ENCODE data around the gene TGFB2.
A peak's percentile ranks its signal among the peaks of the same experiment; 100 is the strongest.

DNA sequence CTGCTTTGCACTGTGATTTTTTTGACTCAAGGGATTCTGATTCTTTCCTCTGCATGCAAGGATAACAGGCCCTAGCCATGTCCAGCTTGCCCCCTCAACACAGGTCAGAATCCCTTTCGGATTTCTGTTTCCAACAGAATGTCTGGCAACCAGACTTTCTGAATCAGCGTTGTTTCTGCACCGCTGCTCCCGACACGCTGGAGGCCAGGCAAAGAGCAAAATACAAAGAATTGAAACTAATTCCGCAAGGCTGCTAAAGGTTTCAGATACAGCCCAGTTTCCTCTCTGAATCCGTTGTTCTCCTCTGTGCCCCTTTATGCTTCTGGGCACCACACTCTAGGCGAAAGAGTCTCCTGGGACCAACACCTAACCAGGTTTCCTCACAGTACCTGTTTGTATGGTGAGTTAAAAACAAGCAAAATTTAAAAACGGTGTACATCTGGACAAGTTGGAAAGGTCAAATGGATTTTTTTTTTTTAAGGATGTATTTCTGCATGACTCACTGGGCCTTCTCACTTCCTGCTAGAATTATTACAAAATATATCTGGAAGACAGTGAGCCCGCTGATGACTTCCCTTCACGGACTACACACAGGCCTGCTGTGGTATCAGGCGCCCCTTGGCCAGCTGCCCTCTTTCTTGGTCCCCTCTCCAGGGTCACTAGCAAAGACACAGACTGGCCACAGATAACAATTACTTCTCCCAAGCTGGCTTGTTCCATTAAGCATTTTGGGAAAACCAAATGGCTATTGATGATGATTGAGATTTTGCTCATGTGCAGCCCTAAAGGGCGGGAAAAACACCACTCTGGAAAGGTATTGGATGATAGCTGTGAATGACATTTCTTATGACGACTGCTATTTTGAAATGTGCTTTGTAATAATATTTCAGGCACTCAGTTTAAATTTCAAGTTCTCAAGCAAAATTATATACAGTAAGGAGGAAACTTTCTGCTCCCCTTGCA lies 118.3 kb downstream of the TGFB2 start:
- TF ChIP-seq CREB1 (IDR thresholded peaks at IDR 0.05; ENCODE audit: low read depth) (no peak), CEBPB (IDR thresholded peaks at IDR 0.05) (no peak), EP300 (IDR thresholded peaks at IDR 0.05; ENCODE audit: borderline replicate concordance) (no peak), TAF1 (IDR thresholded peaks at IDR 0.05; ENCODE audit: low read depth) (no peak), RAD21 (IDR thresholded peaks at IDR 0.05; ENCODE audit: low read depth) (no peak; the same call in none of the 2 replicates), YY1 (IDR thresholded peaks at IDR 0.05; ENCODE audit: low read depth) (no peak), TCF12 (IDR thresholded peaks at IDR 0.05; ENCODE audit: low read depth) (0 out of 2 replicates have a peak, but pooled peaks have one; percentile 21)
- TF ChIP-seq, protein P1, sequence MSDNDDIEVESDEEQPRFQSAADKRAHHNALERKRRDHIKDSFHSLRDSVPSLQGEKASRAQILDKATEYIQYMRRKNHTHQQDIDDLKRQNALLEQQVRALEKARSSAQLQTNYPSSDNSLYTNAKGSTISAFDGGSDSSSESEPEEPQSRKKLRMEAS (IDR thresholded peaks at IDR 0.05), result 0 out of 2 replicates have a peak, but pooled peaks have one; percentile 29
- TF ChIP-seq, protein P2, sequence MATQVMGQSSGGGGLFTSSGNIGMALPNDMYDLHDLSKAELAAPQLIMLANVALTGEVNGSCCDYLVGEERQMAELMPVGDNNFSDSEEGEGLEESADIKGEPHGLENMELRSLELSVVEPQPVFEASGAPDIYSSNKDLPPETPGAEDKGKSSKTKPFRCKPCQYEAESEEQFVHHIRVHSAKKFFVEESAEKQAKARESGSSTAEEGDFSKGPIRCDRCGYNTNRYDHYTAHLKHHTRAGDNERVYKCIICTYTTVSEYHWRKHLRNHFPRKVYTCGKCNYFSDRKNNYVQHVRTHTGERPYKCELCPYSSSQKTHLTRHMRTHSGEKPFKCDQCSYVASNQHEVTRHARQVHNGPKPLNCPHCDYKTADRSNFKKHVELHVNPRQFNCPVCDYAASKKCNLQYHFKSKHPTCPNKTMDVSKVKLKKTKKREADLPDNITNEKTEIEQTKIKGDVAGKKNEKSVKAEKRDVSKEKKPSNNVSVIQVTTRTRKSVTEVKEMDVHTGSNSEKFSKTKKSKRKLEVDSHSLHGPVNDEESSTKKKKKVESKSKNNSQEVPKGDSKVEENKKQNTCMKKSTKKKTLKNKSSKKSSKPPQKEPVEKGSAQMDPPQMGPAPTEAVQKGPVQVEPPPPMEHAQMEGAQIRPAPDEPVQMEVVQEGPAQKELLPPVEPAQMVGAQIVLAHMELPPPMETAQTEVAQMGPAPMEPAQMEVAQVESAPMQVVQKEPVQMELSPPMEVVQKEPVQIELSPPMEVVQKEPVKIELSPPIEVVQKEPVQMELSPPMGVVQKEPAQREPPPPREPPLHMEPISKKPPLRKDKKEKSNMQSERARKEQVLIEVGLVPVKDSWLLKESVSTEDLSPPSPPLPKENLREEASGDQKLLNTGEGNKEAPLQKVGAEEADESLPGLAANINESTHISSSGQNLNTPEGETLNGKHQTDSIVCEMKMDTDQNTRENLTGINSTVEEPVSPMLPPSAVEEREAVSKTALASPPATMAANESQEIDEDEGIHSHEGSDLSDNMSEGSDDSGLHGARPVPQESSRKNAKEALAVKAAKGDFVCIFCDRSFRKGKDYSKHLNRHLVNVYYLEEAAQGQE (IDR thresholded peaks at IDR 0.05; ENCODE audit: low read depth), result no peak

All from Ishikawa (cell line).